HG02642 (cell line): Measurements from ENCODE around the gene ARHGAP29.
A peak's percentile ranks its signal among the peaks of the same experiment; 100 is the strongest.

Source experiments
- ATAC-seq: cut with Tn5 transposase; IDR thresholded peaks from one replicate; pipeline ENCODE4 v1.9.1; 2021; ENCODE audit warnings: mild to moderate bottlenecking; ENCODE audit not compliant: unreplicated experiment, poor library complexity

The ARHGAP29 gene

GRCh38 chr1:94260635-94261387 is 23.4 kb upstream of the ARHGAP29 start:
- ATAC-seq = no peak

DNA sequence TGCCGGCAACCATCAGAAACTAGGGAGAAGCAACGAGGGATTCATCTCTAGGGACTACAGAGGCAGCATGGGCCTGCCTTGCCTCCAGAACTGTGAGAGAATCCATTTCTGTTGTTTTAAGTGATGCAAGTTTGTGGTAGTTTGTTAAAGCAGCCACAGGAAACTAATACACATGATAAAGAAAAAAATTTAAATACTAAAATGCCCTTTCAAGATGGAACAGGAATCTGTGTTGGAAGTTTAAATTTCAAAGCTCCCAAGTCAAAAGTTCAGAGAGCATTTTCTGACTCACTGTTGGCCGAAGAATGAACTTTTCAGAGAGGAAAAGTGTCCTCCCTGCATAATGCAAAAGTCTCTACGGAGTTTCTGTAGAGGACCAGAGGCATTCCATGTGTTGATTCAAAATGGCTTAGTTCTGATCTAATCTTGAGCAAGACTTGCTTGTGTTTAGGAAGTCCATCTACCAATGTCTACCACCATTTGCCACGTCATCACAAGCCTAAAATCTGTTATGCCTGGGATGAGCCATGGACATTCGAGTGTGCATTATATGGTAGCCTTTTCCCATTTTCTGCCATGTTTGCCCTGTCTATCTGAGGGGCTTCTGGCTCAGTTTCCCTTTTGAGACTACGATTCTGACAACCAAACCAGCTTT is 22.4 kb upstream of the ARHGAP29 start:
- ATAC-seq = no peak

- ATAC-seq = no peak
Measured at GRCh38 chr1:94258873-94259331, 21.5 kb upstream of the ARHGAP29 start.

GRCh38 chr1:94257444-94257843 is 20.1 kb upstream of the ARHGAP29 start:
- no peak for ATAC-seq

DNA sequence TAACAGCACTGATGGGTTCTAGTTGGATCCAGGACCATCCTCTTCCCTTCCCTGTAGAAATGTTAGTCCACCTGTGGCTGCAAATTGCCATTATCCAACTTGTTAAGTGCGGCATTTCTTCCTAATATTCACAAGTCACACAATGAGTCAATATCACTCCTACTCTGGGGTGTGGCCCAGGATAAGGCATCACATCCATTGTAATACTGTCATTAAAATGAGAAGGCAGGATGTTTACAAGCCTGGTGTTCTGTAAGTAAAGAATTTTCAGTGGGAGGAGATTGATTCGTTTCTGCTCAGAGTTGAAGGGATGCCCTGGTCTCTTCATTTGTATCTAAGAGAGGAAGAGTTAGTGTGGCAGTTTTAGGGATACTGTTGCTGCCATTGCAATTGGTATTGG is 18.1 kb upstream of the ARHGAP29 start:
- no peak for ATAC-seq

DNA sequence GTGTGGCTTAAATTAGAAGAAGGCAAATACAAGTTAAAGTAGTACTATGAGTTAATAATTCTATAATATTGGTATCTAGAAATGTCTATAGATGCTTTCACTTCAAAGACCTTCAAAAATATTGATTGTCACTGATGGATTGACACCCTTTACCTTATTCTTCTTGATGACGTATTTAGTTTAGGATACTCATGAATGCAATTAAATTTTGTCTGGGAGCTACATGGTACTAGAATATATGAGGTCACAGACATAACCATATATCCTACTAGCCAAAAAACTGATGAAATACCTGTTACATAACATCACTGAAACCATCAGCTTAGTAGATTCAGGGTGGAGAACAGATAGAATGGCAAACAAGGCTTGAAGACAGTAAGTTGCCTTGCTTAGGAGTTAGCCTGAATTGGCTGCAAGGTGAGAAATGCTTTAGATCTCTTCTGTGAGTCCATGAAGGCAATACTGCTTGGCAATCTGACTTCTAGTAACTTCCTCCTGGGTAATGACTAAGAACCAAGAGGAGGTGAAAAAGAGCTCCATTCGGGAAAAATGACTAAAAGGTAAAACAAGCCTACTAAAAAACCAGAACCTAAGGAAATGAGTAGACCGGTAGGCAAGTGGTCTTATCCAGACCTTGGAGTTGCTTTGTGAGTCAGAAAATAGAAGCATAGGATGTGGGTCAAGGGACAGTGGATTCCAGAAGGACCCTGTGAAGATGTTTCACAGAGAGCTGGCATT is 16.9 kb upstream of the ARHGAP29 start:
- no peak for ATAC-seq

DNA sequence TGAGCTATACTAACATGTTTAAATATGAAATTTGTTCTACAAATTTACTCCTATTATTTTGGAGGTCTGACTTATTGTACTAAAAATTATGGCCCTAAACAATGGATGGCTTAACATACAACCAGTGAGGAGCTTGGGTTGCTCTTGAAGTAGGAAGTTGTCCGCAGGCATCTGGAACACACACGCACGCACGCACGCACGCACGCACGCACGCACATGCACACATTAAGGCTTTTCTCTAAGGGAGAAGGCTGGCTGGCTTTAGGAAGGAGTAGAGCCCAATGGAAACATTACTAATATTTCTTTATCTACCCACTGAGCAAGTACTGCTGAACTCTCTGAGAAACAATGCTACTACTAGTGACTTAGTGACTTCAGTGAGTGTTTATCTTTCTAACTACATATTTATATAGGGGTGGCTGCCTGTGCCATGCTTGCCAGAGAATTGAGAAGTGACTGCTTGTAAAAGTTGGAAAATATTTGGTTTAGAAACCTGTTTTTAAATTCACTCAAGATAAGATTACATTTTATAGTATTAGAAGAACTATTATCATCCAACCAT is 16.2 kb upstream of the ARHGAP29 start:
- ATAC-seq = no peak

- ATAC-seq = no peak
Measured at GRCh38 chr1:94250341-94250740, 13.0 kb upstream of the ARHGAP29 start.

DNA sequence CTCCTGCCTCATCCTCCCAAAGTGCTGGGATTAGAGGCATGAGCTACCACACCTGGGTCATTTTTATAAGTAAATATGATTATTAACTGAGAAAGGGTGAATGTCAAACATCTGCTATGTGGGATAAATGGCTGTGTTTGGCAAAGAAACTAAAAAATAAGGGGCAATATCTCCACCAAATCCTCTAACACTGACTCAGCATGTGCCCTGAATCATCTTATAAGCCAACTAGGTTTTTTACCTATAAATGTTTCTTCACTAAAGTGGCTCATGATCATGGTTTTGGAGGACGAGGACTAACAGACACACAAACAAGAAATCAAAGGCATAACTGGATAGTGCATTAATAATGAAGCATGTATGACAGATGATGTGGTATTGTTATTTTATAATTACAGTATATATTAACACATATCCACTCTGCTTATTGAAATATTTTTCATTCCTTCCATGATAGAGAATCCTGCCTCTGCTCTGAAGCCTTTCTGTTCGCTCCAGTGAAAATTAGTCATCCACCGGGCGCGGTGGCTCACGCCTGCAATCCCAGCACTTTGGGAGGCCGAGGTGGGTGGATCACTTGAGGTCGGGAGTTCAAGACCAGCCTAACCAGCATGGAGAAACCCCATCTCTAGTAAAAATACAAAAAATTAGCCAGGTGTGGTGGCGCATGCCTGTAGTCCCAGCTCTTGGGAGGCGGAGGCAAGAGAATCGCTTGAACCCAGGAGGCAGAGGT is 11.7 kb upstream of the ARHGAP29 start:
- no peak for ATAC-seq

- peak; percentile 91 for ATAC-seq
Measured at GRCh38 chr1:94247138-94248094, 10.0 kb upstream of the ARHGAP29 start.

- no peak for ATAC-seq
Measured at GRCh38 chr1:94246692-94247137, 9.3 kb upstream of the ARHGAP29 start.

GRCh38 chr1:94245747-94246438 is 8.5 kb upstream of the ARHGAP29 start:
- no peak for ATAC-seq

DNA sequence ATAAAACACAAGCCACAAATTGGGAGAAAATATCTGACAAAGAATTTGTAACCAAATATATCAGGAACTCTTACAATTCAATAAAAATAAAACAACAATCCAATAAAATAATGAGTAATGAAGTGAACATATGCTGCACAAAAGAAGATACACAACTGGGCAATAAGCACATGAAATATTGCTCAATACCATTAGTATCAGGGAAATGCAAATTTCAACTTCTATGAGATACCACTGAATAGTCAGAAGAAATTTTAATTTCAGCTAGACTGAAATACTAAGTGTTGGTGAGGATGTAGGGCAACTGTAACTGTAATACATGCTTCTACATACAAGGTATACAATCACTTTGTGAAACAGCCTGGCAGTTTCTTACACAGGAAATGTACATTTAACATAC is 7.4 kb upstream of the ARHGAP29 start:
- no peak for ATAC-seq

GRCh38 chr1:94243665-94244064 is 6.3 kb upstream of the ARHGAP29 start:
- no peak for ATAC-seq

DNA sequence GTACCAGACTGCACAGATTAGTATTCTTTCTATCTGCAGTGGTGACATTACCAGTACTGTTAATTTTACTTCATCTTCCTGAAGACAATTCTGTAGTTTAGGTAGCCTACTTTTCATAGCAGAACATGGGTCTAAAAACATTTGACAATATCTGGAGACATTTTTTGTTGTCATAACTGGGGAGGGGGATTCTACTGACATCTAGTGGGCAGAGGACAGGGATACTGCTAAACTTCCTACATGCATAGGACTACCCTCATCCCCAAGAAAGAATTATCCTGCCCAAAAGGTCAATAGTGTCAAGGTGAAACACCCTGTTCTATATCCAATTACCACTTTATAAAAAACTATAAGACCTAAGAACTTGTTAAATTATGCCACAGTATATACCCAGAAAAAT is 3.4 kb upstream of the ARHGAP29 start:
- ATAC-seq = no peak

- ATAC-seq = no peak
Measured at GRCh38 chr1:94239796-94240195, 2.4 kb upstream of the ARHGAP29 start.

DNA sequence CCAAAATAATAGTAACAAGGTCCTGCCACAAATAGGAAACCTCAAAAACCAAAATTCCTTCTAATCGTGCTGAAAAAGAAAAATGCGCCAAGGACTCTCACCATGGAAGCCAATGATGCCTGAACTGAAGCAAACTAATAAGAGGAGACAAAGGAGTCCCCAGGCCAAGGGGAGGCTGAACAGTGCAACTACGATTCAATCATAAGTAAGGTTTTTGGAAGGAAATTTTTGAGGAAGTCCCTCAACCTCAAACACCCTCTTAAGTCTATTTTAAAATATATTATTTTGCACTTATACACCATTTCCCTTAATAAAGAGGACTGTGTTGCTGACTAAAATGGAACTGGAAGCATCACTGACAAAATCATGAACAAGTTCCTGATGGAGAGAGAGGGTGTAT is 1.7 kb upstream of the ARHGAP29 start:
- no peak for ATAC-seq

DNA sequence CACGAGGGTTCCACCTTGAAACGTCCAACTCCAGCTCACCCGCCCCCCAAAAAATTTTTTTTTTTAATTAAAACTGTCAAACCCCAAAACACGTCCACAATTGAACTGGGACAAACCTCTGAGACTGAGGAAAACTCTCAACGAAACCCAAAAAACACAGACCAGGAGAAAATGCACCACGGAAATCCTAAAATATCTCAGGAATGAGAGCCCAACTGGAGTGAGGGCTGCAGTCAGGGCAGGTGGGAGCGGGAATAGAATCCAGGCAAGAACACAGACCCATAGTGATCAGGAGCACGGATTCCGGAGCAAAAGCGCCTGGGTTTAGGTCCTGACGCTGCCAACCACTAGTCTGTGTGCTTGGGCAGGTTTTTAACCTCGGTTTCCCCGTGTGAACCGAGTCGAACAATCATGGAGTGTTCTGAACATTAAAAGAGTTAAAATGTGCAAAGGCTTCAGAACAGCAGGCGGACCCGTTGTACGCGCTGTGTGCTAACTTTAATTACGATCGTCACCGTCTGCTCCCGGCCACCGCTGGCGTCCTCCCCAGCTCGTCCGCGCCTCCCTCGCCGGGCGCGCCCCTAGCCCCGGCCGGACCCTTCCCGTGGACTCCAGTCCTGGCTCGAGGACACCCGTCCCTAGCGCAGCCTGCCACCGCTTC is 624 bp downstream of the ARHGAP29 start:
- no peak for ATAC-seq
